HCT116 (cell line): Measurements from ENCODE around the gene FGF22.

Source experiments
- EGR1 ChIP-seq: IDR thresholded peaks from 2 replicates; pipeline ENCODE4 v1.6.1; 2012; ENCODE audit warnings: low read depth
- ELF1 ChIP-seq: IDR thresholded peaks from 2 replicates; pipeline ENCODE4 v1.6.1; 2012; ENCODE audit warnings: low read depth, borderline replicate concordance
- EZH2 ChIP-seq: fragments of 200-600 bp; sonication (generic); IDR thresholded peaks from 2 replicates; pipeline ENCODE4 v1.6.1; 2017; ENCODE audit warnings: antibody characterized with exemption, mixed run types
- JUND ChIP-seq: IDR thresholded peaks from 2 replicates; pipeline ENCODE4 v1.6.1; 2012
- POLR2A ChIP-seq: IDR thresholded peaks from 2 replicates; pipeline ENCODE4 v1.7.0; 2011; ENCODE audit warnings: borderline replicate concordance; ENCODE audit not compliant: insufficient read depth, insufficient read length; ENCODE audit errors: extremely low read depth
- POLR2AphosphoS5 ChIP-seq: IDR thresholded peaks from 2 replicates; pipeline ENCODE4 v1.6.1; 2011; ENCODE audit warnings: mild to moderate bottlenecking, low read depth, low read length, moderate library complexity
- RAD21 ChIP-seq: IDR thresholded peaks from 2 replicates; pipeline ENCODE4 v1.6.1; 2012; ENCODE audit warnings: low read depth, mild to moderate bottlenecking
- SIN3A ChIP-seq: IDR thresholded peaks from 2 replicates; pipeline ENCODE4 v1.6.1; 2012; ENCODE audit warnings: low read depth
- YY1 ChIP-seq: IDR thresholded peaks from 2 replicates; pipeline ENCODE4 v1.6.1; 2011; ENCODE audit warnings: low read length, low read depth, moderate library complexity, mild to moderate bottlenecking; ENCODE audit not compliant: insufficient replicate concordance; ENCODE audit errors: extremely low read depth
- ZNF274 ChIP-seq: fragments of 200-500 bp; sonication (Bioruptor generic); IDR thresholded peaks from 2 replicates; pipeline ENCODE4 v1.6.1; 2014; ENCODE audit warnings: mild to moderate bottlenecking, low read depth, low read length, inconsistent platforms
- TF ChIP-seq, protein P1 (sequence below), 3 experiments: fragments of 200-600 bp in 1 of 3; sonication (generic) in 1 of 3; IDR thresholded peaks in 2 of 3; conservative IDR thresholded peaks in 1 of 3; 2 replicates each; pipeline ENCODE4 v1.5.1; 2012 to 2017; ENCODE audit warnings: low read depth in 2 of 3, low read length in 2 of 3, antibody characterized with exemption in 1 of 3, borderline replicate concordance in 1 of 3, control low read depth in 1 of 3, mild to moderate bottlenecking in 1 of 3, mixed read lengths in 1 of 3, mixed run types in 1 of 3, moderate library complexity in 1 of 3; ENCODE audit not compliant: insufficient read depth in 1 of 3
- TF ChIP-seq, protein P2 (sequence below): IDR thresholded peaks from 2 replicates; pipeline ENCODE4 v1.6.1; 2012
- TF ChIP-seq, protein P3 (sequence below): IDR thresholded peaks from 2 replicates; pipeline ENCODE4 v1.6.1; 2012; ENCODE audit warnings: low read depth

DNA sequence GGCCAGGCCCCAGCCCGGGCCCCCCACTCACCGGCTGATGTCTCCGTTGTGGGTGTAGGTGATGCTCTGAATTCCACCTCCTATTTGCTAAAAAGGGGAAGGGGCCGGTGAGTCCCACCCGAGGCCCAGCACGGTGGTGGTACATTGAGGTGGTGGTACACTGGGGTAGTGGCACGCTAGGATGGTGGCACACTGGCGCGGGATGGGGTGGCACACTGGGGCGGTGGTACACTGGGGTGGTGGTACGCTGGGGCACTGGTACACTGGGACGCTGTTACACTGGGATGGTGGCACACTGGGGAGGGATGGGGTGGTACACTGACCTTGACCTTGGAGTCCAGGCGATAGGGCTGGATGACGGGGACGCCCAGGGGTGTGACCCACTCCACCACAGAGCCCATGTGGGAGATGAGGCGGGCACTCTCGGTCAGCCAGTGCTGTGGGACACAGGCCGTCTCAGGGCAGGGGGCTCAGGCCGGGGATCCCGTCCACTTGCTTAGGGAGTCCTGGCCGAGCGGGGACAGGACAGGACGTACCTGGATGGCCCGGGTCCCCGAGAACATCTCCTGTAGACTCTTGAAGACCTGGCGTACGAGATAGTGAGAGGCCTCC, 20.9 kb upstream of the FGF22 start:
- TF ChIP-seq YY1 (no peak), SIN3A (no peak), POLR2A (no peak), EGR1 (no peak), EZH2 (no peak), POLR2AphosphoS5 (no peak), RAD21 (no peak), ELF1 (no peak), ZNF274 (no peak), JUND (no peak)
- TF ChIP-seq, protein P1, sequence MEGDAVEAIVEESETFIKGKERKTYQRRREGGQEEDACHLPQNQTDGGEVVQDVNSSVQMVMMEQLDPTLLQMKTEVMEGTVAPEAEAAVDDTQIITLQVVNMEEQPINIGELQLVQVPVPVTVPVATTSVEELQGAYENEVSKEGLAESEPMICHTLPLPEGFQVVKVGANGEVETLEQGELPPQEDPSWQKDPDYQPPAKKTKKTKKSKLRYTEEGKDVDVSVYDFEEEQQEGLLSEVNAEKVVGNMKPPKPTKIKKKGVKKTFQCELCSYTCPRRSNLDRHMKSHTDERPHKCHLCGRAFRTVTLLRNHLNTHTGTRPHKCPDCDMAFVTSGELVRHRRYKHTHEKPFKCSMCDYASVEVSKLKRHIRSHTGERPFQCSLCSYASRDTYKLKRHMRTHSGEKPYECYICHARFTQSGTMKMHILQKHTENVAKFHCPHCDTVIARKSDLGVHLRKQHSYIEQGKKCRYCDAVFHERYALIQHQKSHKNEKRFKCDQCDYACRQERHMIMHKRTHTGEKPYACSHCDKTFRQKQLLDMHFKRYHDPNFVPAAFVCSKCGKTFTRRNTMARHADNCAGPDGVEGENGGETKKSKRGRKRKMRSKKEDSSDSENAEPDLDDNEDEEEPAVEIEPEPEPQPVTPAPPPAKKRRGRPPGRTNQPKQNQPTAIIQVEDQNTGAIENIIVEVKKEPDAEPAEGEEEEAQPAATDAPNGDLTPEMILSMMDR (IDR thresholded peaks at IDR 0.05 in 2 of 3, conservative IDR thresholded peaks at IDR 0.05 in 1 of 3; ENCODE audit: borderline replicate concordance in 1 of 3, insufficient read depth in 1 of 3, low read depth in 2 of 3, low read length in 2 of 3), result no peak
- TF ChIP-seq, protein P2, sequence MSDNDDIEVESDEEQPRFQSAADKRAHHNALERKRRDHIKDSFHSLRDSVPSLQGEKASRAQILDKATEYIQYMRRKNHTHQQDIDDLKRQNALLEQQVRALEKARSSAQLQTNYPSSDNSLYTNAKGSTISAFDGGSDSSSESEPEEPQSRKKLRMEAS, result no peak
- TF ChIP-seq, protein P3, sequence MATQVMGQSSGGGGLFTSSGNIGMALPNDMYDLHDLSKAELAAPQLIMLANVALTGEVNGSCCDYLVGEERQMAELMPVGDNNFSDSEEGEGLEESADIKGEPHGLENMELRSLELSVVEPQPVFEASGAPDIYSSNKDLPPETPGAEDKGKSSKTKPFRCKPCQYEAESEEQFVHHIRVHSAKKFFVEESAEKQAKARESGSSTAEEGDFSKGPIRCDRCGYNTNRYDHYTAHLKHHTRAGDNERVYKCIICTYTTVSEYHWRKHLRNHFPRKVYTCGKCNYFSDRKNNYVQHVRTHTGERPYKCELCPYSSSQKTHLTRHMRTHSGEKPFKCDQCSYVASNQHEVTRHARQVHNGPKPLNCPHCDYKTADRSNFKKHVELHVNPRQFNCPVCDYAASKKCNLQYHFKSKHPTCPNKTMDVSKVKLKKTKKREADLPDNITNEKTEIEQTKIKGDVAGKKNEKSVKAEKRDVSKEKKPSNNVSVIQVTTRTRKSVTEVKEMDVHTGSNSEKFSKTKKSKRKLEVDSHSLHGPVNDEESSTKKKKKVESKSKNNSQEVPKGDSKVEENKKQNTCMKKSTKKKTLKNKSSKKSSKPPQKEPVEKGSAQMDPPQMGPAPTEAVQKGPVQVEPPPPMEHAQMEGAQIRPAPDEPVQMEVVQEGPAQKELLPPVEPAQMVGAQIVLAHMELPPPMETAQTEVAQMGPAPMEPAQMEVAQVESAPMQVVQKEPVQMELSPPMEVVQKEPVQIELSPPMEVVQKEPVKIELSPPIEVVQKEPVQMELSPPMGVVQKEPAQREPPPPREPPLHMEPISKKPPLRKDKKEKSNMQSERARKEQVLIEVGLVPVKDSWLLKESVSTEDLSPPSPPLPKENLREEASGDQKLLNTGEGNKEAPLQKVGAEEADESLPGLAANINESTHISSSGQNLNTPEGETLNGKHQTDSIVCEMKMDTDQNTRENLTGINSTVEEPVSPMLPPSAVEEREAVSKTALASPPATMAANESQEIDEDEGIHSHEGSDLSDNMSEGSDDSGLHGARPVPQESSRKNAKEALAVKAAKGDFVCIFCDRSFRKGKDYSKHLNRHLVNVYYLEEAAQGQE, result no peak
